Measurements from ENCODE around the gene MMP20.
A peak's percentile ranks its signal among the peaks of the same experiment; 100 is the strongest.

Gene MMP20

DNA sequence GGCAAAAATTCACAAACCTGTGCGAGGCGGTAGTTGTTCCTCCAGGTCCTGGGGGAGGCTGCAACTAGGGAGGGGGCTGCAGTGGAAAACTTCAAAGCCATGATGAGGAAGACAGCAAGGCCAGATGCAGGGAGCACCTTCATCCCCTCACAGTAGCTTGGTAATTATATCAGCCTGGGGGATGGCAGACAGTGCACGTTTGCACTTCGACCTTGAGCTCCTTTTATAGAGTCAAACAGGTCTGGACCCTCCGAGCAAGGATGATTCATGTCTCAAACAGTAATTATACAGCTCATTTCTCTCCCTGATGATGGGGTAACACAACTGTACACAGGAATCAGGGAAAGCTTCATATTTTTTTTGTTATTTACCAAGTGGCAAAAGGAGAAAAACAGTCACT, at the start of gene MMP20:
Gene MMP20 (minus strand): TSS at position 156 of the 400 bp plus-strand sequence. CDS start 13 bp downstream, at position 143.
- no peak within 1 kb of the TSS for H3K4me3 ChIP-seq (ENCODE audit: low read depth, low read length)
- DNase-seq (ENCODE audit: low read depth) = no peak
- no peak for TF ChIP-seq CTCF (IDR thresholded peaks at IDR 0.05; ENCODE audit: insufficient read depth, low read depth, low read length, missing control alignments)

- H3K4me3 ChIP-seq (ENCODE audit: low read depth, low read length) = no peak overlapping the region
- TF ChIP-seq CTCF (IDR thresholded peaks at IDR 0.05; ENCODE audit: insufficient read depth, low read depth, low read length, missing control alignments) = no peak
- DNase-seq (ENCODE audit: low read depth) = peak; percentile 6
Observed at GRCh38 chr11:102669664-102670063, 44.5 kb upstream of the MMP20 start.

- peak; percentile 80 for TF ChIP-seq CTCF (IDR thresholded peaks at IDR 0.05; ENCODE audit: insufficient read depth, low read depth, low read length, missing control alignments)
- DNase-seq (ENCODE audit: low read depth) = peak; percentile 44
- H3K4me3 ChIP-seq (ENCODE audit: low read depth, low read length) = no peak overlapping the region
Observed at GRCh38 chr11:102666331-102666957, 41.3 kb upstream of the MMP20 start.

DNA sequence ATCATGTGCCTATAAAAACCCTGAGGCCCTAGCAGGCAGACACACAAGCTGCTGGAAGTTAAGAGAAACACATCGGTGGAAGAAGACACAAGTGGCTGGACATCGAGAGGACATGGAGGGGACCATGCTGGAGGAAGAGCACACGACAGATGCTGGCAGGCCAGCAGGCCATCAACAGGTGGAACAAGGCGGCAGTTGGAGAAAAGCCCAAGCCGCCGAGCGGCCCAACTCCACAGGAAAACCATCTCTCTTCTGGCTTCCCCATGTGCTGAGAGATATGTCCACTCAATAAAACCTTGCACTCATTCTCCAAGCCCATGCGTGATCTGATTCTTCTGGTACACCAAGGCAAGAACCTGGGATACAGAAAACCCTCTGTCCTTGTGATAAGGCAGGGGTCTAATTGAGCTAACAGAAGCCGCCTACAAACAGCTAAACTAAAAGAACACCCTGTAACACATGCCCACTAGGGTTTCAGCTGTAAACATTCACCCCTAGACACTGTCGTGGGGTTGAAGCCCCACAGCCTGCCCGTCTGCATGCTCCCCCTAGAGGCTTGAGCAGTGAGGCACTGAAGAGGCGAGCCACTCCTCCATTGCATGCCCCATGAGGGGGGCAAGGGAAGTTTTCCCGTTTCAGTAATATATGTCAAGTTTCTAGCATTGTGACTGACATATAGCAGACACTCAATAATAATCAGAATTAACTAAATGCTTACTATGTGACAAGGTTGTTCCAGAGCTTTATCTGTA, 39.0 kb upstream of the MMP20 start:
- H3K4me3 ChIP-seq (ENCODE audit: low read depth, low read length) = no peak overlapping the region
- DNase-seq (ENCODE audit: low read depth) = peak; percentile 26

GRCh38 chr11:102662607-102663006, 37.5 kb upstream of the MMP20 start:
- no peak overlapping the region for H3K4me3 ChIP-seq (ENCODE audit: low read depth, low read length)
- no peak for TF ChIP-seq CTCF (IDR thresholded peaks at IDR 0.05; ENCODE audit: insufficient read depth, low read depth, low read length, missing control alignments)
- no peak for DNase-seq (ENCODE audit: low read depth)

More for the DNA sequence above, 39.0 kb upstream of the MMP20 start:
- peak; percentile 57 for TF ChIP-seq CTCF (IDR thresholded peaks at IDR 0.05; ENCODE audit: insufficient read depth, low read depth, low read length, missing control alignments)

DNA sequence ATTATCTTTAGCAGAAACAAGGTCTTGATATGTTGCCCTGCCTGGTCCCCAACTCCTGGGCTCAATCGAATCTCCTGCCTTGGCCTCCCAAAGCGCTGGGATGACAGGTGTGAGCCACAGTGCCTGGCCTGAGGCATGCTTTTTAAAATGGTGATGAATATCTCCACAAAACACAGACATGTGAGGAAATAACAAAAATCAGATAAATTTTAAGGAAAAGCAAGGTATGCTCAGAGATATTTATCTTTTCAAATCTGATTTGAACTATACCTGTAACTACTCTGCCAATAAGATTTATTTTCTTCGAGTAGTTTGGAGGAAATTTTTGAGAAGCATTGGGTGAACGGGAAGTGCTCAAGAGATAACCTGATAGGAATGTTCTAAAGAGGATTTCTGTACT, 35.9 kb upstream of the MMP20 start:
- no peak overlapping the region for H3K4me3 ChIP-seq (ENCODE audit: low read depth, low read length)
- no peak for DNase-seq (ENCODE audit: low read depth)
- no peak for TF ChIP-seq CTCF (IDR thresholded peaks at IDR 0.05; ENCODE audit: insufficient read depth, low read depth, low read length, missing control alignments)
